GM10248 (cell line): ENCODE results near the gene PAN2.
A peak's percentile ranks its signal among the peaks of the same experiment; 100 is the strongest.
"Not testable (repeated sequence)": the region's sequence is repeated elsewhere in the genome, so short reads cannot be mapped to it uniquely, and the experiment has no call there.

Experiments used
- CTCF ChIA-PET: fragments of 300-600 bp; sonication (Branson Sonifier 250); formaldehyde crosslinking; extraction: SDS; loops from one replicate; lab custom pipeline; 2021; ENCODE audit warnings: antibody characterized with exemption; lab: Yijun Ruan, JAX
- POLR2A ChIA-PET: fragments of 350-650 bp; sonication (Branson Sonifier 250); formaldehyde crosslinking; extraction: SDS; loops from one replicate; lab custom pipeline; 2020; ENCODE audit warnings: antibody characterized with exemption; lab: Yijun Ruan, JAX
- DNase-seq: peaks from one replicate; pipeline ENCODE4 v3.0.0; 2012; ENCODE audit errors: extremely low spot score
- CTCF ChIP-seq: IDR thresholded peaks from 2 replicates; pipeline ENCODE4 v1.5.1; 2012; ENCODE audit warnings: mild to moderate bottlenecking, low read depth; ENCODE audit errors: extremely low read depth, missing control alignments, control extremely low read depth

Gene PAN2

GRCh38 chr12:56336361-56337167, 2.8 kb upstream of the PAN2 start:
- ChIA-PET CTCF (interaction anchor here (1.1 to 2.0 kb wide), 3 partner anchors 12 to 23 kb away, joined by 3 to 6 read pairs (median 5); partner anchors contain the start of gene STAT2), POLR2A (interaction anchor here (0.6 to 2.1 kb wide), 6 partner anchors 21 to 1177 kb away, joined by 3 to 8 read pairs (median 4); partner anchors contain the start of genes CNPY2 and STAT2)
- TF ChIP-seq CTCF, result no peak
- peak; percentile 49 for DNase-seq

DNA sequence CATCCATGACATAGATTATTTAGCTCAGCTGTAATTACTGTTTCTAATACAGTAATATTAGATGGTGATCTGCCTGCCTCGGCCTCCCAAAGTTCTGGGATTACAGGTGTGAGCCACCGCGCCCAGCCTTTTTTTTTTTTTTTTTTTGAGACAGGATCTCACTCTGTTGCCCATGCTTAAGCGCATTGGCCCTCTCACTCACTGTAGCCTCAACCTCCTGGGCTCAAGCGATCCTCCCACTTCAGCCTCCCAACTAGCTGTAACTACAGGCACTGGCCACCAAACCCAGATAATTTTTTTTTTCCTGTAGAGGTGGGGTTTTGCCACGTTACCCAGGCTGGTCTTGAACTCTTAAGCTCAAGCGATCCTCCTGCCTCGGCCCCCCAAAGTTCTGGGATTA, 1.7 kb upstream of the PAN2 start:
- DNase-seq, POLR2A ChIA-PET: not testable (repeated sequence)
- CTCF ChIA-PET, result interaction anchor here (1.0 to 2.4 kb wide), 3 partner anchors 10 to 24 kb away, joined by 4 to 16 read pairs (median 5); partner anchors contain the start of gene STAT2

- ChIA-PET CTCF (interaction anchor here (0.9 to 3.0 kb wide), 4 partner anchors 9 to 25 kb away, joined by 3 to 18 read pairs (median 12); partner anchors contain the start of gene STAT2), POLR2A (no interaction called here)
- TF ChIP-seq CTCF, result no peak
- DNase-seq, result no peak
Observed at GRCh38 chr12:56334490-56334793, 642 bp upstream of the PAN2 start.

- ChIA-PET CTCF (interaction anchor here (0.6 to 3.0 kb wide), 13 partner anchors 12 to 168 kb away, joined by 3 to 18 read pairs (median 6); partner anchors contain the start of genes SMARCC2 and STAT2), POLR2A (interaction anchor here (1.0 to 1.8 kb wide), 2 partner anchors 18 to 26 kb away, joined by 3 to 6 read pairs; partner anchors contain the start of genes CNPY2 and STAT2)
Observed at GRCh38 chr12:56333197-56333678, 562 bp downstream of the PAN2 start.

DNA sequence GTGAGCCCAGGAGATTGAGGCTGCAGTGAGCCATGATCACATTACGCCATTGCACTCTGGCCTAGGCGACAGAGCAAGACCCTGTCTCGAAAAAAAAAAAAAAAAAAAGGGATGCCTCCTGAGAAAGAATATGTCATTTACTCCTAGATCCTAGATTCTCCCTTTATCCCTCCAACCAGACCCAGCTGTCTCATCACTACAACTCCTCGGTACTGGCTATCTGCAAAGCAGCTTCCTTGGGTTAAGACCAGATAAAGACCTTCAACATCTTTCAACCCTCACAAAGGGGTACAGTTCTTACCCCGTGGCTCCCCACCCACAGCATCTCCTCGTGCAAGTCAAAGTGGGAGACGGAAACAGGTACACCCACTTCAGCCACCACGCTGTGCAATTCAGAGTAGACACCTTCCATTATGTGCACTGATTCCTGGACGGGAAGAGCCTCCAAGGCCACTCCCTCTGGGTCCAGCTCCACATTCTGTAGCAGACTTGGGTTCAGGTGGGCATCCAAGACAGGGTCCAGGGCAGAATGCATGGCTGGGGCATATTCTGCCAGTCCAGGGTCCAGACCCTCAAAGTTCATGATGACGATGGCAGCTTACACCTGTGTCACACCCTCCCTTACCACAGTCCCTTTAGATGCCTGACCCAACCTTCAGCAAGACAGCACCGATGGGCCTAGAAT, 1.1 kb downstream of the PAN2 start:
- TF ChIP-seq CTCF, result no peak
- CTCF ChIA-PET, result interaction anchor here (0.8 to 3.0 kb wide), 14 partner anchors 12 to 143 kb away, joined by 3 to 18 read pairs (median 6); partner anchors contain the start of genes SMARCC2 and STAT2
- DNase-seq, result no peak
- POLR2A ChIA-PET, result interaction anchor here (1.0 to 1.8 kb wide), 2 partner anchors 17 to 27 kb away, joined by 3 to 6 read pairs; partner anchors contain the start of genes CNPY2 and STAT2

More at GRCh38 chr12:56333197-56333678, 562 bp downstream of the PAN2 start:
- no peak for TF ChIP-seq CTCF
- DNase-seq, result no peak

DNA sequence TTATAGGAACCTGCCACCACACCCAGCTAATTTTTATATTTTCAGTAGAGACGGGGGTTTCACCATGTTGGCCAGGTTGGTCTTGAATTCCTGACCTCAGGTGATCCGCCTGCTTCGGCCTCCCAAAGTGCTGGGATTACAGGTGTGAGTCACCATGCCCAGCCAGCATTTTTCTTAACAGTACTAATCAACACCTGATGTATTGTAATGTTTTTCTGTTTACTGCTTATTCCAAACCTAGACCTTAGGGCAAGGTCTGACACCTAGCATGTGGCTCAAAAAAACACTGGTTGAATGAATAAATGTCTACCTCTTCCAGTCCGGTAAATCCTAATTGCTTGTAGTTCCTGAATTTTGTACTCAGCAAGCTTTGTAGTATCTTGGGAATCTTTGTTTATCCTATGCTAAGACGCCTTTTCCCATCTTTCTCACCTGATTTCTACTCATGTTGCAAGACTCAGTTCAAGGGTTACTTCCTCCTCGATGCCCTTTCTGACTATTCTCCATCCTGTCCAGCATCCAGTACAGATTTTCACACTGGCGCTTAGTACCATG, 2.8 kb downstream of the PAN2 start:
- ChIA-PET CTCF (interaction anchor here (1.2 to 3.1 kb wide), 3 partner anchors 15 to 212 kb away, joined by 3 to 10 read pairs (median 6); partner anchors contain the start of genes CNPY2, SMARCC2 and ZC3H10), POLR2A (interaction anchor here (1.8 kb wide), 1 partner anchor 15 kb away, joined by 6 read pairs; the partner anchor contains the start of gene CNPY2)

More for the DNA sequence above, 2.8 kb downstream of the PAN2 start:
- DNase-seq, result no peak
- TF ChIP-seq CTCF, result no peak
